Chondrocyte (in vitro differentiated cells): Measurements from ENCODE around the gene SLC38A4. TPM values are rescaled to one million over a fixed set of nuclear protein-coding genes. Genes with fewer than 3 reads are reported as not detected.

Experiments
- DNase-seq: peaks from one replicate; pipeline ENCODE4 v3.0.0; 2021; ENCODE audit warnings: mixed read lengths, low spot score
- H3K27ac Mint-ChIP-seq: one replicate; pipeline ENCODE4 v1.8.0; 2021; ENCODE audit warnings: mild to moderate bottlenecking, moderate library complexity, mixed read lengths; ENCODE audit not compliant: unreplicated experiment
- H3K27me3 Mint-ChIP-seq: 2 replicates; pipeline ENCODE4 v1.8.0; 2021; ENCODE audit warnings: low read depth, mixed read lengths
- H3K36me3 Mint-ChIP-seq: 2 replicates; pipeline ENCODE4 v1.8.0; 2021; ENCODE audit warnings: low read depth, mixed read lengths
- H3K4me1 Mint-ChIP-seq: 2 replicates; pipeline ENCODE4 v1.8.0; 2021; ENCODE audit warnings: low read depth, mild to moderate bottlenecking, mixed read lengths
- H3K4me3 Mint-ChIP-seq: one replicate; pipeline ENCODE4 v1.8.0; 2021; ENCODE audit warnings: mild to moderate bottlenecking, moderate library complexity, mixed read lengths; ENCODE audit not compliant: unreplicated experiment
- H3K9me3 Mint-ChIP-seq: 2 replicates; pipeline ENCODE4 v1.8.0; 2021; ENCODE audit warnings: low read depth, mixed read lengths
- CTCF ChIP-seq: fragments of 200-600 bp; sonication (generic); IDR thresholded peaks from 2 replicates; pipeline ENCODE4 v1.5.0; 2021; ENCODE audit warnings: antibody characterized with exemption, mild to moderate bottlenecking, moderate library complexity
- total RNA-seq: library from RNA; stranded (reverse); gene quantifications from 3 replicates; pipeline ENCODE4 v1.2.1, GENCODE V29; 2021

Gene SLC38A4
- total RNA-seq, 1 donor from 2014 or later: 10.0 TPM

- peaks cover 17% of the 10 kb centered on the region for H3K9me3 Mint-ChIP-seq
These were observed 62.6 kb downstream of the SLC38A4 start for GRCh38 chr12:46763230-46763629.

DNA sequence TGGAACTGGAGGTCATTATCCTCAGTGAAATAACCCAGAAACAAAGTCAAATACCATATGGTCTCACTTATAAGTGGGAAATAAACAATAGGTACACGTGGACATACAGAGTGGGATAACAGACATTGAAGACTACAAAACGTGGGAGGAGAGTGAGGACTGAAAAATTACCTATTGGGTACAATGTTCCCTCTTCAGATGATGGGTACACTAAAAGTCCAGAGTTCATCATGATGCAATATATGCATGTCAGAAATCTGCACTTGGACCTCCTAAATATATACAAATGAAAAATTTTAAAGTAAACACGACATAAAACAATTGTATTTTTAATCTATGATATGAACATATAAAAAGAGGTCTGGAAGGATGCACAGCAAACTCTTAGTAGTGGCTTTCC lies 71.2 kb downstream of the SLC38A4 start:
- Mint-ChIP-seq H3K27ac (no peak overlapping the region), H3K27me3 (no peaks in the 10 kb centered on the region), H3K4me3 (no peak overlapping the region), H3K9me3 (peaks cover 17% of the 10 kb centered on the region), H3K36me3 (peaks cover 5% of the 10 kb centered on the region), H3K4me1 (peaks cover 10% of the 10 kb centered on the region)
- DNase-seq: no peak
- TF ChIP-seq CTCF: no peak

More at GRCh38 chr12:46763230-46763629, 62.6 kb downstream of the SLC38A4 start:
- TF ChIP-seq CTCF: no peak
- no peaks in the 10 kb centered on the region for H3K27me3 Mint-ChIP-seq
- H3K36me3 Mint-ChIP-seq: peaks cover 4% of the 10 kb centered on the region
- no peak overlapping the region for H3K27ac Mint-ChIP-seq
- H3K4me3 Mint-ChIP-seq: no peak overlapping the region
- peaks cover 16% of the 10 kb centered on the region for H3K4me1 Mint-ChIP-seq
- DNase-seq: no peak

DNA sequence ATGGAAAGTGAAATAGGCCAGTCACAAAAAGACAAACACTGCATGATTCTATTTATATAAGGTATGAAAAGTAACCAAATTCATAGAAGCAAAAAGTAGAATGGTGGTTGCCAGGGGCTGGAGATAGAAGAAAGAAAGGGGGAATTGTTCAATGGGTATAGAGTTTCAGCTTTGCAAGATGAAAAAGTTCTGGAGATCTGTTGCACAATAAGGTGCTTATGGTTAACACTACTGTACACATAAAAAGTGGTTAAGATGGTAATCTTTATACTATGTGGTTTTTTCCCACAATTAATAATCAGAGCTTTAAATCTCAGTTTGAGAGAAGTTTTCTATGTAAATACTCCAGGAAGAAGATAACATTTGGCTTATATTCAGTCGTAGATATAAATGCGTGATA lies 73.4 kb downstream of the SLC38A4 start:
- no peaks in the 10 kb centered on the region for H3K27me3 Mint-ChIP-seq
- H3K4me1 Mint-ChIP-seq: peaks cover 10% of the 10 kb centered on the region
- no peak overlapping the region for H3K27ac Mint-ChIP-seq
- H3K36me3 Mint-ChIP-seq: no peaks in the 10 kb centered on the region
- H3K4me3 Mint-ChIP-seq: no peak overlapping the region
- H3K9me3 Mint-ChIP-seq: peaks cover 13% of the 10 kb centered on the region
- DNase-seq: no peak
- no peak for TF ChIP-seq CTCF

DNA sequence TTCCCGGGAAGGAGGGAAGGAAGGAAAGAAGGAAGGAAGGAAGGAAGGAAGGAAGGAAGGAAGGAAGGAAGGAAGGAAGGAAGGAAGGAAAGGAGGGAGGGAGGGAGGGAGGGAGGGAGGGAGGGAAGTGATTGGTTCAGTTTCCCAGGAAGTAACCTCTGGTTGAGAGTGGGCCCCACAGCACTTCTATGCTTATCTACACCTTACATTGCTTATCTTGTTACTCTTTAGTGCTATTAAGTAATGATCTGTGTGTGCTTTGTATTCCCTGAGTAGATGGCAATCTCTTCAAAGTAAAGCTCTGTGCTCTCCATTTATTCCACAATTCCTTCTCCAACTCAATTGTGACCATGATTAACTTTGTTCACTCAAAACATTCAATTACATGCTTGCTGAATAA lies 74.6 kb downstream of the SLC38A4 start:
- Mint-ChIP-seq H3K27me3 (no peaks in the 10 kb centered on the region), H3K9me3 (peaks cover 14% of the 10 kb centered on the region), H3K4me1 (peaks cover 10% of the 10 kb centered on the region), H3K27ac (no peak overlapping the region), H3K36me3 (no peaks in the 10 kb centered on the region), H3K4me3 (no peak overlapping the region)
- DNase-seq: no peak
- TF ChIP-seq CTCF: no peak

GRCh38 chr12:46749322-46749721 lies 76.5 kb downstream of the SLC38A4 start:
- Mint-ChIP-seq H3K4me1 (peaks cover 15% of the 10 kb centered on the region), H3K27me3 (no peaks in the 10 kb centered on the region), H3K4me3 (no peak overlapping the region), H3K27ac (no peak overlapping the region), H3K9me3 (peaks cover 14% of the 10 kb centered on the region), H3K36me3 (no peaks in the 10 kb centered on the region)
- no peak for DNase-seq
- no peak for TF ChIP-seq CTCF
